OCI-LY1 (cell line): ENCODE measurements around the gene ARAF.

Experiments used
- H2AFZ ChIP-seq: fragments of 200-600 bp; sonication (generic), shearing (Covaris generic); 2 replicates; pipeline ENCODE4 v1.6.0; 2014; ENCODE audit warnings: antibody characterized with exemption, mild to moderate bottlenecking, low read length
- H3F3A ChIP-seq: fragments of 200-600 bp; sonication (generic), shearing (Covaris generic); 2 replicates; pipeline ENCODE4 v1.6.0; 2014; ENCODE audit warnings: mild to moderate bottlenecking, antibody characterized with exemption, low read length, moderate library complexity; ENCODE audit not compliant: insufficient read depth
- H3K27ac ChIP-seq: fragments of 200-600 bp; sonication (generic); 2 replicates; pipeline ENCODE4 v1.5.1; 2014; ENCODE audit warnings: low read length, mixed run types, mild to moderate bottlenecking, low read depth; ENCODE audit not compliant: poor library complexity, severe bottlenecking
- H3K27me3 ChIP-seq: fragments of 200-600 bp; sonication (generic); 2 replicates; pipeline ENCODE4 v1.6.0; 2014; ENCODE audit warnings: antibody characterized with exemption, mild to moderate bottlenecking, low read length, moderate library complexity; ENCODE audit not compliant: insufficient read depth
- H3K36me3 ChIP-seq: fragments of 200-600 bp; sonication (generic); 2 replicates; pipeline ENCODE4 v1.6.1; 2014; ENCODE audit warnings: mild to moderate bottlenecking, antibody characterized with exemption, low read length, moderate library complexity, mixed read lengths; ENCODE audit not compliant: insufficient read depth
- H3K4me1 ChIP-seq: fragments of 200-600 bp; sonication (generic); 2 replicates; pipeline ENCODE4 v1.5.1; 2014; ENCODE audit warnings: mild to moderate bottlenecking, low read length, moderate library complexity; ENCODE audit not compliant: insufficient read depth, severe bottlenecking
- H3K4me2 ChIP-seq: fragments of 200-600 bp; sonication (generic), shearing (Covaris generic); 2 replicates; pipeline ENCODE4 v1.6.1; 2014; ENCODE audit warnings: low read length
- H3K4me3 ChIP-seq: fragments of 200-600 bp; sonication (generic); 2 replicates; pipeline ENCODE4 v1.5.1; 2014; ENCODE audit warnings: low read length, low read depth, mild to moderate bottlenecking, mixed read lengths; ENCODE audit not compliant: poor library complexity, severe bottlenecking
- H3K79me2 ChIP-seq: fragments of 200-600 bp; shearing (Covaris generic); 2 replicates; pipeline ENCODE4 v1.6.1; 2016; ENCODE audit warnings: mixed run types, low read length, mixed read lengths; ENCODE audit not compliant: insufficient read depth
- H3K9ac ChIP-seq: fragments of 200-600 bp; sonication (generic), shearing (Covaris generic); 2 replicates; pipeline ENCODE4 v1.6.1; 2014; ENCODE audit warnings: mild to moderate bottlenecking, low read length, mixed read lengths
- H3K9me2 ChIP-seq: fragments of 200-600 bp; sonication (generic), shearing (Covaris generic); 2 replicates; pipeline ENCODE4 v1.6.1; 2014; ENCODE audit warnings: low read depth, mild to moderate bottlenecking, low read length, mixed read lengths
- H3K9me3 ChIP-seq: fragments of 200-600 bp; shearing (Covaris generic); 2 replicates; pipeline ENCODE4 v1.6.1; 2014; ENCODE audit warnings: low read length, mixed read lengths
- H4K20me1 ChIP-seq: fragments of 200-600 bp; sonication (generic), shearing (Covaris generic); 2 replicates; pipeline ENCODE4 v1.6.0; 2016; ENCODE audit warnings: mild to moderate bottlenecking, low read length; ENCODE audit not compliant: insufficient read depth
- EZH2 ChIP-seq: fragments of 200-600 bp; sonication (generic), shearing (Covaris generic); IDR thresholded peaks from 2 replicates; pipeline ENCODE4 v1.8.0; 2017; ENCODE audit warnings: borderline replicate concordance, mixed run types, mild to moderate bottlenecking, antibody characterized with exemption, low read length, moderate library complexity, mixed read lengths
- TF ChIP-seq, protein P1 (sequence below): fragments of 200-600 bp; sonication (generic), shearing (Covaris generic); IDR thresholded peaks from 2 replicates; pipeline ENCODE4 v1.5.1; 2017; ENCODE audit warnings: mild to moderate bottlenecking, antibody characterized with exemption, low read length, moderate library complexity, mixed read lengths

The ARAF gene

DNA sequence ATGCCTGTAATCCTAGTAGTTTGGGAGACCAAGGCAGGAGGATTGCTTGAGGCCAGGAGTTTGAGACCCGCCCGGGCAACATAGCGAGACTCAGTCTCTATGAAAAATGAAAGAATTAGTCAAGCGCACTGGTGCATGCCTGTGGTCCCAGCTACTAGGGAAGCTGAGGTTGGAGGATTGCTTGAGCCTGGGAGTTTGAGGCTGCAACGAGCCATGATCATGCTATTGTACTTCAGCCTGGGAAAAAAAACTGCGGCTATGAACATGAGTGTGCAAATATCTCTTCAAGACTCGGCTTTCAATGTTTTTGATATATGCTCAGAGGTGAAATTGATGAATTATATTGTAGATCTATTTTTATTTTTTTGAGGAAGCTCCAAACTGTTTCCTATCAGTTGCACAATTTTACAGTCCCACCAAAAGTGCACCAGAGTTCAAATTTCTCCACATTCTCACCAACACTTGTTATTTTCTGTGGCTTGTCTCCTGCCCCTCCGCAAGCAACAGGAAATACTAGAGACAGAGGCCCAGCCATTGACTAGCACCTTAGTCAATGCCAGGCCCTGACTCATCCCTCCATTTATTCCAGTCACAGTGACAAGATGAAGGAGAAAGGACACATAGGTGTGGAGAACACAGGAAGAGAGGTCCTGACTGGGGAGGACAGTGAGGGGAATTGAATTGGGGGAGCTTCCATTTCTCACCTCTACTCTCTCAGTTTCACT is 44.9 kb upstream of the ARAF start:
- Histone ChIP-seq H3K4me1 (peaks cover 15% of the 10 kb centered on the region), H4K20me1 (no peaks in the 10 kb centered on the region), H3K9me3 (no peaks in the 10 kb centered on the region), H3K4me3 (no peak overlapping the region), H3K4me2 (no peak overlapping the region), H3K27me3 (no peaks in the 10 kb centered on the region), H3K79me2 (no peaks in the 10 kb centered on the region), H3F3A (no peaks in the 10 kb centered on the region), H3K9ac (no peak overlapping the region), H2AFZ (no peak overlapping the region), H3K27ac (no peak overlapping the region), H3K9me2 (no peaks in the 10 kb centered on the region), H3K36me3 (no peaks in the 10 kb centered on the region)
- TF ChIP-seq EZH2, result no peak
- TF ChIP-seq, protein P1, sequence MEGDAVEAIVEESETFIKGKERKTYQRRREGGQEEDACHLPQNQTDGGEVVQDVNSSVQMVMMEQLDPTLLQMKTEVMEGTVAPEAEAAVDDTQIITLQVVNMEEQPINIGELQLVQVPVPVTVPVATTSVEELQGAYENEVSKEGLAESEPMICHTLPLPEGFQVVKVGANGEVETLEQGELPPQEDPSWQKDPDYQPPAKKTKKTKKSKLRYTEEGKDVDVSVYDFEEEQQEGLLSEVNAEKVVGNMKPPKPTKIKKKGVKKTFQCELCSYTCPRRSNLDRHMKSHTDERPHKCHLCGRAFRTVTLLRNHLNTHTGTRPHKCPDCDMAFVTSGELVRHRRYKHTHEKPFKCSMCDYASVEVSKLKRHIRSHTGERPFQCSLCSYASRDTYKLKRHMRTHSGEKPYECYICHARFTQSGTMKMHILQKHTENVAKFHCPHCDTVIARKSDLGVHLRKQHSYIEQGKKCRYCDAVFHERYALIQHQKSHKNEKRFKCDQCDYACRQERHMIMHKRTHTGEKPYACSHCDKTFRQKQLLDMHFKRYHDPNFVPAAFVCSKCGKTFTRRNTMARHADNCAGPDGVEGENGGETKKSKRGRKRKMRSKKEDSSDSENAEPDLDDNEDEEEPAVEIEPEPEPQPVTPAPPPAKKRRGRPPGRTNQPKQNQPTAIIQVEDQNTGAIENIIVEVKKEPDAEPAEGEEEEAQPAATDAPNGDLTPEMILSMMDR, result no peak

DNA sequence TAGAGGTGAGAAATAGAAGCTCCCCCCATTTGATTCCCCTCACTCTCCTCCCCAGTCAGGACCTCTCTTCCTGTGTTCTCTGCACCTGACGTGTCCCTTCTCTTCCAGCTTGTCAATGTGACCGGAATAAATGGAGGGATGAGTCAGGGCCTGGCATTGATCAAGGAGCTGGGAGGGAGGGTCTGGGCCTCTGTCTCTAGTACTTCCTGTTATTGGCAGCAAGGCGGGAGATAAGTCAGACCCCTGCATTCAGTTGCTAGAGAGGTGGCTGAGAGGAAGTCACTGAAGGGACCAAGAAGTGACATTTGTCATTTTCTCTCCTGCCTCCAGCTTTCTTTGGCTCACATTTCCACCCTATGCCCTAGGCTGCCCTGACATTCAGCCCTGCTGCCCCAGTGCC is 42.9 kb upstream of the ARAF start:
- peaks cover 10% of the 10 kb centered on the region for H3K4me1 ChIP-seq
- no peak overlapping the region for H3K27ac ChIP-seq
- no peaks in the 10 kb centered on the region for H3F3A ChIP-seq
- no peaks in the 10 kb centered on the region for H3K27me3 ChIP-seq
- no peak overlapping the region for H3K9ac ChIP-seq
- no peaks in the 10 kb centered on the region for H3K9me2 ChIP-seq
- no peak overlapping the region for H3K4me3 ChIP-seq
- no peaks in the 10 kb centered on the region for H3K79me2 ChIP-seq
- H4K20me1 ChIP-seq, result no peaks in the 10 kb centered on the region
- peak overlapping the region; percentile 70; the same call in 1 of the 2 replicates for H2AFZ ChIP-seq
- no peaks in the 10 kb centered on the region for H3K9me3 ChIP-seq
- TF ChIP-seq, protein P1, result no peak
- TF ChIP-seq EZH2, result no peak
- H3K4me2 ChIP-seq, result no peak overlapping the region
- H3K36me3 ChIP-seq, result no peaks in the 10 kb centered on the region

DNA sequence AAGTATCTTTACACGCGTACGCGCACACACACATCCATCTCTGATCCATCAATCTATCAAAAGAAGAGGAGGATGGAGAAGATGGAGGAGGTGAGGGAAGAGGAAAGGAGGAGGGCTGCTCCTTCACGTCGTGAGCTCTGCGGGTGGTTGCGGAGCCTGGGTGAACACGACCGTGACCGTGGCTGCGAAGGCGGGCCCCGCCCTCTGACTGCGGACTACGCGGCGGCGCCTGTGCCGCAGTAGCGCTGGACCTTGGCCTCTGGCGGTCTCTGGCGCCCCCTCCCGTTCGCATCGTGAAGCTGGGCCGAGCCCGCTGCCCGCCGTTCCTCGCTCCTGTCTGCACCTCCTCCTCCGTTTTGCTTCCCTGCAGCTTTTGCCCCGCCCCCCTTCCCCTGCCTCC is 37.7 kb upstream of the ARAF start:
- Histone ChIP-seq H3K4me1 (peaks cover 5% of the 10 kb centered on the region), H3K27me3 (no peaks in the 10 kb centered on the region), H3K36me3 (no peaks in the 10 kb centered on the region), H2AFZ (peak overlapping the region; percentile 83; the same call in 1 of the 2 replicates), H3K4me2 (peak overlapping the region; percentile 90), H3K9ac (peak overlapping the region; percentile 72), H3K79me2 (no peaks in the 10 kb centered on the region), H3F3A (no peaks in the 10 kb centered on the region), H3K9me2 (no peaks in the 10 kb centered on the region), H3K9me3 (no peaks in the 10 kb centered on the region), H4K20me1 (no peaks in the 10 kb centered on the region), H3K27ac (no peak overlapping the region), H3K4me3 (peak overlapping the region; percentile 69)
- TF ChIP-seq, protein P1, result peak; percentile 61
- no peak for TF ChIP-seq EZH2
